Inflammatory macrophage (primary cell): ENCODE results near the gene HIPK2.

Experiments used
- DNase-seq, 2 donors: peaks; one replicate each; pipeline ENCODE4 v3.0.0-alpha.2; 2020 to 2022

The HIPK2 gene

DNA sequence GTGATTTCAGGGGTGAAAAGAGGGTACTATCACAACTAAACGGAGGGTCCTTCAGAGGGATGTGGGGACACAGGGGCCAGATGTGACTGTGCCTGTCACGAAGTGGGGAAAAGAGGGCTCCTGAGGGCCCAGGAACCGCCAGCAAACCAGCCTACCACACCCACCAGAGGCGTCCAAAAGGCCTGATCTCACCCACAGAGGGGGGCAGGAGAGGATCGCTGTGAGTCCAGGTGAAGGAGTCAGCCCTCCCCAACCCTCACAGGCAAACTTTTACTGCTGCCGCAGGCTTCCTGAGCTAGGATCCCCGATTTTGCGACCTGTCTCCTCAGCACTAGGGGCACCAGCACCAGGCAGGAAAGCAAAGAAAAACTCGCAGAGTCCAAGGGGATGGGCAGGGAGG, 64.7 kb downstream of the HIPK2 start:
- DNase-seq: no peak

DNA sequence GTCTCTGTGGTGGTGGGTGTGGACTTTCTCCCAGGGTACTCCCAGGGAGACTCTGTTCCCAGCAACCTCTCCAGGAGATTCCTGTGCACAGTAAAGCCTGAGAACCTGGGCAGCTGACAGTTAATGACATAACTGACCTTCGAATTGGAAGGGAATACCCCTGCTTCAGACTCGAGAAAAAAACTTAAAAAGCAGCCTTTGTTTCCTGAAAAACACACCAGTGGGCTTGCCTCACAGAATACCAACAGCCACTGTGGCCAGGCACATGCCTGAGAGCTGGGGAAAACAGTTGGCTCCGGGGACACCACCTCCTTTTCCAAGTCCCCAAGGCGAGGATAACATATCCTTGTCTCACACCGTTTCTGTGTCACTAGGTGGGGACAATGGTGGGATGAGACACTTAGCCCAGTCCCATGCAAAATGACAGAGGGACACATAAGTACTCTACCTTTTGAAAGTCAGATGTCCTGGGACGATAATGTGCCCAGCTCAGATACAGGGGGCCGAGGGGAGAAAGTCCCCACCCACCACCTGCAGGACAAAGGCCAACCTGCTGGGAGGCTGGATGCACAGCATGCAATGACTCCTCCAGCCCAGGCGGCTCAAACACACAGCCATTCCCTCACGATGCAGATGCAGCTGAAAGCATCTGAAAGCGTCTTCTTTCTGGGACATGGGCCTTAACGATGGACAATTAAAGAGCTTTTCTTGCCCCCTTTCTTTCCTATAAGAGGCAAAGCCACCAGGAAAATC, 65.6 kb downstream of the HIPK2 start:
- DNase-seq: no peak

DNA sequence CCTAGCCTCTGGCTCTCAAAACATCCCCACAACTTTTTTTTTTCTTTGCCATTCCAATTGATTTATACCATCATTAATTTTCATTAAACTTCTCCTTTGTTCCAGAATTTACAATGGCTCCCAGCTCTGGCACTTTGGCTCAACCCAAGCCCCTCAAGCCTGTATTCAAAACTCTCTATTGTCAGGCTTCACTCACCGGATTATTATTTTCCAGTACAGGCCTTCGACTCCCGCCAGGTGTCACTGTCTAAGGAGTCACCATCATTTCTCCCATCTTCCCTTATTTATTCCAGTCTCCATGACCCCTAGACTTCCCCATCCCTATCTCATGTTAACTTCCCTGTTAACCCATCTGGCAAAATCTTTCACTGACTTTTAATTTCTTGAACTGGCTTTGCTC, 67.8 kb downstream of the HIPK2 start:
- DNase-seq: no peak

DNA sequence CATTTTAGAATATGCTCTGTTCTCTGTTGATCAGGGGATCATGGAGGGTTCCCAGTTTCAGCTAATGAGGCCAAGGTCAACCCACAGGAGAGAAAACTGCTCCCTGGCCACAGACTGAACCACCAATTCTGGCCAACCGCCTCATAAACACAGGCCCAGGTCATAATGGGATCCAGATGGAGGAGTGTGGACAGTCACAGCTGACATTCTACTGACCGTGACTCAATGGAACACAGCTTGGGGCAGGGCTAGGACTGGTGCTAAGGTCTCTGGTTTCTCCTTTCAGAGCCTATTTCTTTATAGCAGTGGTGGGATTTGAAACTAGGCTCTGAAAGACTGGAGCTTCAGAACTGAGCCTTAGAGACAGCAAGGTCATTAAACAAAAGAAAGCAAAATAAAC, 68.3 kb downstream of the HIPK2 start:
- DNase-seq: no peak

DNA sequence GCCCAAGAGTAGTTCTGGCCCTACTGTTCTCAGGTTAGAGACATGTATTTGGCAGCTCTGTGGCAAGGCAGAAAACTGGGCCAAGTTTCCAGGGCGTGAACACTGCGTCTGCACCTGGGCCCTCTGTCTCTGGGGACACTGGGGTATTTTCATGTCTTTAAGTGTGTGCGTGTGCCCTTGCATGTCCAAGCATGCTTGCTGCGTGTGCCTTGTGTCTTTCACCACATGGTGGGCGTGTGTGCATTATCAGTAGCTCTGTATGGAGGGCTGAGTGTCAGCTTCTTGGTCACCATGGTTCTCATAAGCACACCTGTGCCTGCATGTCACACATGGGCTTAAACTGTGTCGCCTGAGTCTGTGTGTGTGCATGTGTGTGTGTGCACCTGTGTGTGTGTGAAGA, 69.3 kb downstream of the HIPK2 start:
- no peak for DNase-seq

DNA sequence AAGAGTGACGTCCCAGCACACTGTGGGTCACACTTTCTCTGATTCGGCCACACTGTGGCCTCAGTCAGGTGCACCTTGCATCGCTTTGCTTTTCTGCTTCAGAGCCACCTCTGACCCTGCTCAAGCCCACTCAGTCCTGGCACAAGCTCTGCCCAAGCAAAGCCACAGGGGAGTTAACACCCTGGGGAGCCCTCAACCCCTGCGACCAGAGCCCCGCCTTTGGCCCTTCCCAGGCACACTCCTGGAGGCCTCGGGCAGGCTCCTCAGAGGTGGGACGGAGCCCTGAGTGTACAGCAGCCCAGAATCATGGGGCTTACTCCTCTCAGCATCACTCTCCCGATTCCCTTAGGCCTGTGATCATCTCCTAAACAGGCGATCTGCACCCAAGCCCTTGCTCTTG, 71.0 kb downstream of the HIPK2 start:
- no peak for DNase-seq

DNA sequence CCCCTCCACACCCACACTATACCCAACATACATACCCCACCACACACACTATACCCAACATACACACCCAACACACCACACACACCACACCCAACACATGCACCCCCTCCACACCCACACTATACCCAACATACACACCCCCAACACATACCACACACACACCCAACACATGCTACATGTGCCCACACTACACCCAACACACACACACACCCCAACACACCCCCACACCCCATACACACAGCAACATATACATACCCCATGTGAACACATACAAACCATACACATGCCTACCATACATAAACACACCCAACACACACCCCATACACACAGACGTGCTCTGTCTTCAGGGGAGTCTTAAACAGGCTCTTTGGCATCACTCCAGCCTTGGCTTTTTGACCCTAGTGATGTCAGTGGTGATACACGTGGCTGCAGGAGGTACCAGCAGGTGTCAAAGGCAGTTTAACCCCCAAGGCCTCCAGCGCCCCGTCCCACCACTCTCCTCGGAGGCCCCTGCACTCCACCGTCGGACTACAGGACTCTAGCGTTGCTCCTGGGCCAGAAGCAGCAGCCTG, 73.4 kb downstream of the HIPK2 start:
- no peak for DNase-seq

DNA sequence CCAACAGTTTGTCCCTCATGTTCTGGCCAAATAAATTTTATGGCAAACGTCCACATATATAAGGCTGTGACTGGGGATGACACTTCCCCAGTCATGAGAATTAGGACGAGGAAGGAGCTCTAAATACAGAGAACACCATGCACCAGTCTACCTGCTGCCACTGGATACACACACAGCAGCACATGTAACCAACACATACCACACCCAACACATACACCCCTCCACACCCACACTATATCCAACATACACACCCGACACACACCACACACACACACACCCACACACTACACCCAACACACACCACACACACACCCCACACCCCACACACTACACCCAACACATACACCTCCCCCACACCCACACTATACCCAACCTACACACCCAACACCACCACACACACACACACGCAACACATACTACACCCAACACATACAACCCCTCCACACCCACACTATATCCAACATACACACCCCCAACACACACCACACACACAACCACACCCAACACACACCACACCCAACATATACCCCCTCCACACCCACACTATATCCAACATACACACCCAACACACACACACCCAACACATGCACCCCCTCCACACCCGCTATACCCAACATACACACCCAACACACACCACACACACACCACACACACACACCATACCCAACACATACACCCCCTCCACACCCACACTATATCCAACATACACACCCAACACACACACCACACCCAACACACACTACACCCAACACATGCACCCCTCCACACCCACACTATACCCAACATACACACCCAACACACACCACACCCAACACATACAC, 74.1 kb downstream of the HIPK2 start:
- DNase-seq: no peak

DNA sequence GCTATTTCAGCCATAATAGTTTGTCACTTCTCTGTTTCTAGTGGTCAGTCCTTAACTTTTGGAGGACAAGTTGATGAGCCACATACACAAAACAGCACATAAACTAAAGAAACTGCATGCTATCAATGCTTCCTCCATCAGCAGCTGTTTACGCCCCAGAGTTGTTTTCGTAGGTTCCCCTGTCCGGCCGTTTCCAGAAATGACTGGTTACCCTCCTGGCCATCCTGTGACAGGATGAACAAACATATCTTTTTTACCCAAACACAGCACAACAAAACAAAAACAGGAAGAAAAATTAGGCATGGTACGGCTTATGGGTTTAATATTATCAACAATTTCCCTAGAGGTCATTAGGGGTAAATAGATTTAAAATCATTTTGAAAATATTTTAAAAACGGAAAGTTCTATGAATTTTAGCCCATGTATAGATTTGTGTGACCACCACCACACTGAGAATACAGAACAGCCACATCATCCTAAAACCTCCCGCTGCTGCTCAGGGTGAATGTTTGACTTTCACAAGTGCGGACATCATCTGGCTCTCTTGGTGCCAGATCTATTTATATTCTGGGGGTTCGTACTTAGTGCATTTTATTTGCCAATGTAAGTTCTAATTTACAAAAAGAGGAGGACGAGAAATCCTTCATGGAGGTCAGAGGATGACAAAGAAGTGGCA, 74.8 kb downstream of the HIPK2 start:
- DNase-seq: peak; percentile 65 to 81

DNA sequence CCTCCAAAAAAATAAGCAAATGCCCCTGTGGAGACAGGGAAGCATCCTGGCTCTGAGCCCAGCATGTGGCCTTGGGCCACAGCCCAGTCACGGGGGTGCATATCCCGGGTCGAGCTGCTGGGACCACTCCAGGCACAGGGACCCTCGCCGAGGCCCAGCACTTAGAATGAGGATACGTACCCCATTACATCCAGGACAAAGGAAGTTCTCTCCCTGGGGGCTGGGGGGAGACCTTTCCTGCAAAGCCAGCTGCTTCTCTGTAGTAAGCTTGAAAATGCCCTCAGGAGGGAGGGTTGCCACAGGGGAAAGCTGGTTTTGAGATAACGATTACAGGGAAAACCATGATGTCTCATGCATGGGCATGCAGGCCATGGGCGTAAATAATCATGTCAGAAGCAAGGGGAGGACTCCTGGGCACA, 75.5 kb downstream of the HIPK2 start:
- no peak for DNase-seq

DNA sequence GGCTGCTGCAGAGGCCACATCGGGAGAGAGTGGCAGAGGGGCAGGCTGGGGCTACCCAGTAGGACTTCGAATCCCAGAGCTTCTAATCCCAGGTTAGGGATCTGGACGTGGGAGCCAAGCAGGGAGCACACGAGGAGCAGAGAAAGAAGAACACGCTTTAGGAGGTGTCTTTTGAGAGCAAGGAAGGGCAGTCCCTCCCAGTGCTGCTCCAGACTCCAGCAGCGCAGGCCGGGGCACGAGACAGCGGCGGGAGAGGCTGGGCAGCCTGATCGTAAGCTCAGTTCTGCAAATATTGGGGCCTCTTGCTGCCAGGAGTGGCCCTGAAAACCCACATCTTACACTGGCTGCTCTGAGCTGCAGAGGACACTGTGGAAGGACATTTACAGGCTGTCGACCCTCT, 75.9 kb downstream of the HIPK2 start:
- no peak for DNase-seq

DNA sequence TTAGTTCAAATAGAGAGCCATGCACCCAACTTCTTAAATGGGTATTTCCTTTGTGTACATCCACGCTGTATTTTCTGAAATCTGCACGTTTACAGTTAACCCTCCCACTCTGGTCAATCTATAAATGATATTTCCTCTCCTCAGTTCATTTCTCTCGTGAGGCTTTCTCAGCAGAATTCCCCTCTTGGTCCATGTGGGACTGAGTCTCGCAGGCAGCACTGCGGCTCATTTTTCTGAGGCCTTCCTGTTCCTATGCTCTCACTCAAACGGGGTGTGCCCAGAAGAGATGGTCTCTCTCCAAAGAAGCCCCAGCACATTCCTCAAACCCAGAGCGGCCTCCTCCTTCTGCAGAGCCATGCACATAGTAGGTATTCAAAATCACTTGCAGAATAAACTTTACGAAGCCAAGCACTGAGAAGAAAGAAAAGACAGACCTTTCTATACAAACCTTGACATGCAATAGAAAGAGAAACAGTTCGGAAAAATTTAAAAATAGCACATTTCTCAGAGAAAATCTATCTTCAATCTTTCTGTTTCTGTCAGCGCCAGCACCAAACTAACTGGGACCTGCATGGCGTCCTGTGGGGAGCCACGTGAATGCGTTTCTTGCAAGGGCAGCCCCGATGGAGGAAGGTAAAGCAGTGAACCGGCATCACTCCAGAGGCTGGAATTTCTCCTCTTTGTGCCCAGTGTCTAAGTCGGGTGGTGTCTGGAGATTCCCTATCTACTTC, 77.1 kb downstream of the HIPK2 start:
- DNase-seq: no peak

DNA sequence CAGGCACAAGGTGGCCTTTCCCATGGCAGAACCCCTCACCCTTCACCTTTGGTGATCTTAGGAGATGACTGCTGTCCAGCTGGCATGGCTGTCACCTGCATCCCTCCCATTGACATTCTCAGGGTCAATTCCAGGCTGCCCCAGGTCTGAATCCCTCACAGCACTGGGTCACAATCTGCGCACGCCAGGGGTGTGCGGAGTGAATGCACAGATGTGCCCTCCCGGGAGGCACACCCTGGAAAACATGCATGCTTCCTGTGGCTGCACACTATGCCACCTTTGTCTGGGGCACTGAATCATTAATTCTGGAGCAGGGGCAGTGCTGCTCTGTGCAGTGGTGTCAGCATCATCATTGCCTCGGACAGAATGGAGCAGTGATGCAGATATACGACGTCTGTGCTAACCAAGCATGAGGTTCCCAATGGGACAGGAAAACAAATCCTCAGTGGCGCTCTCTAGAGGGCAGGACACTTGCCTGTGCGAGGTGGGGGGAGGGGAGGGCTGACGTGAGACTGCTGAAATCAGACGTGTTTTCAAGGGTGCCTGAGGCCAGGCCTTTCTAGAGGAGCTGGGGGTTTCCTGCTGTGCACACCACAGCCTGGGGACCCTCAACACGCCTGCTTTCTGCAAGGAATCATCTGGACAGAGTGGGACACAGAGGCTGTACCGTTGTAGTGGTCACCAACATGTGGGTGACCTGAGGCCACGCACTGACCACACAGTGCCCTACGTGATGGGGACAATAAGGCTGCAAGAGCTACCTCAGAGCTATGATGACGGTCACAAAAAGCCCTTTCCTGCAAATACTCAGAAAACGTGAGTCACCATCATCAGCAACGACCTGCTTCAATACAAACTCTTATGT, 77.9 kb downstream of the HIPK2 start:
- DNase-seq: no peak

DNA sequence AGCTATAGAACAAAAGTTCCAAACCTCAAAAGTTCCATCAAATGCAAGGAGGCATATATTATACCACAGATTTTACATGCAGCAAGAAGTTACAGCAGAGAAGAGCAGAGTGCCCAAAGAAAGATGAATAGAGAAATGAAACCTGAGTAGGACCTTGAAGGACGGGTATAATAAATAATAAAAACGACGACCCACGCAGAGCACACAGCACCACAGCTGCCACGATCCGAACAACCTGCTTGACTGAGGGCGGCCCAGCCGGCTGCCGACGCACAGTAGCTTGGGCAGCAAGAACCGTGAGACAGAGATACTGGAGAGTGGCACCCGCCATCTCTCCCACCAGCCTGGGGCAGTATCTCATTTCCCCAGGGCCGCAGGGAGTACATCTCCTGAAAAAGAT, 79.0 kb downstream of the HIPK2 start:
- DNase-seq: no peak

DNA sequence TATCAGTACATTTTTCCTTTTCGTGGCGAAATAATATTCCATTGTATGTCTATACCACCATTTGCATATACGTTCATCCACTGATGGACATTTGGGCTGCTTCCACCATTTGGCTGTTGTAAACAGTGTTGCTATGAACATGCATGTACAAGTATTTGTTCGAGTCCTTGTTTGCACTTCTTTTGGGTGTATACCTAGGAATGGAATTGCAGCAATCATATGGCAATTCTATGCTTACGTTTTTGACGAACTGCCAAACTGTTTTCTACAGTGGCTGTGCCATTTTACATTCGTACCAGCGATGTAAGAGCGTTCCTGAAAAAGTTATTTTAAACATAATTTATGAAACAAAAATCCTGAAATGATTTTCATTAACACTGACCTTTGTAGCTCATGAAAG, 79.5 kb downstream of the HIPK2 start:
- DNase-seq: no peak

DNA sequence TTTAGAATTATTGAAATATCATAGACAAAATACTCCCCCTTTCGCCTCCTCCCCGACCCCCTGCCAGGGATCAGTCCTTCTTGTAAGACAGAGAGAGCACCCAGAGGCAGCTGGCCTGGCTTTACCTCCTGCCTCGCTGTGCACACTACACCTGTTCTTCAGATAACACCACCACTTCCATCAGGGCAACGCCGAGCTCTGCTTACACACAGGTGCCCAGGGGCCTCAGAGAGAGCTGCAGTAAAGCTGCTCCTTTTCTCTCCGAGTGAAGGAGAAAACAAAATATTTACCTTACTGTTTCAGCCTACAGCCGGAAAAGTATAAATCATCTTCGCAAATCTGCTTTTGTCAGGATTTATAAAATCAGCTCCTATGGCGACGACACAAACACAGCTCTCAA, 80.7 kb downstream of the HIPK2 start:
- no peak for DNase-seq

DNA sequence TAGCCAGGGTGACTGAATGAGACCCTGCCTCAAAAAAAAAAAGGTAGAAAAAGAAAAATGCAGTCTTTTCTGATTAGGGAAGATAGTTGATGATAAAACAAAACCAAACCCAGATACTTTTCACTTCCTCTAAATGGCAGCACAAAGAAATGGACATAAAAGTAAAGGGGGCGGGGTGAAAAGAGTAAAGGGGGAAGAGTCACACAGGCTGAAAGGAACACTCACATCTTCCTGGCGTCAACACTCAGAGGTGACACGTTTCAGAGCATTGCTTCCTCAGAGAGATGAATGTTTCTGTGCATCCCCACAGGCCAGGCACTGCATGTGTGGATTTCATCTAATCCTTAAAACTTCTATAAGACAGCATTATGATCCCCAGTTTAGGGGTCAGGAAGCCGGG, 81.2 kb downstream of the HIPK2 start:
- peak; percentile 51 to 58 for DNase-seq

DNA sequence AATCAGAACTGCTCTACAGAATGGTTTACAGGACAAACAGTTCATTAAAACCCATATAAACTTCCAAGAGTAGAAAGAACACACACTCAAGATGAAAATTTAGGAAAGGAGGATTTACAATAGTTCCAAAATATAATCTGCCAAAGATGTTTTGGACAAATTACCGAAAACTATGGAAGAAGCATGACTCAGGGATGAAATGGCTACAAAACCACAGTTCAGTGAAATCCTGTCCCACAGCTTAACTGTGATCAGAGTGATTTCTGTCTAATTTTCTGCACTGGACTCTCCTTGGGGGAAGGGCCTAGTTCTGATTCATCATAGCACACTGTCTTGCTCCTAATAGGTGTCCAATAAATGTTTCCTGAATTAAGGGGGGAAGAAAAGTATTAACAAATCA, 82.2 kb downstream of the HIPK2 start:
- DNase-seq: no peak

DNA sequence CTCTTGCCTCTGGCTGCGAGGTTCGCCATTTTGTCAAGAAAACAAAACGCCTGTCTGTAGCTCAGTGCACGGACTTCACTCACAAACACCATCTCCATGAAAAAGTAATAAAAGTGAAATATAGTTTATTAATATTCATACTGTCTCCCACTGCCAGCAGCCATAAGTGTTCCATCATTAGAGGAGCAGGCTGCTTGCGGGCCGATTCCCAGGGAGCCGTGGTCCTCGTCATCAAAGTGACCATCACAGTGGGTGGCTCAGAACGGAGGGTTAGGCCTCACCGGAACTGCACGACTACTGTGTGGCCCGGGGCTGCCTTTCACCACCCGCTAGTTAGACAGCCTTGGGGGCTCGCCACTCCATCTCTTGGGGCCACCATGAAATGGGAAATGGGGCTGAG, 82.7 kb downstream of the HIPK2 start:
- no peak for DNase-seq

DNA sequence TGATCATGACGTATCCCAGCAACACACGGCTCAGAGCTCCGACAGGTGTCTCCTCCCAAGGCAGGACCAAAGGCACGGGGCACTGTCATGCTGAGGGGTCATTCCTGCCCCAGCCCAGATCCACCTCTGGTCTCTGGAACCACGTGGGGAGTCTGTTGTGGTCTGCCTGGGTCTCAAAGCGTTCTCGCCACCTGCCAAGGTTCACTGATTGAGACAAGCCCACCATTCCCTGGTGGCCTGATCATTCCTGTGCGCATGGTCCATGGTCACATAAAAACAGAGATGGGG, 83.5 kb downstream of the HIPK2 start:
- DNase-seq: no peak

DNA sequence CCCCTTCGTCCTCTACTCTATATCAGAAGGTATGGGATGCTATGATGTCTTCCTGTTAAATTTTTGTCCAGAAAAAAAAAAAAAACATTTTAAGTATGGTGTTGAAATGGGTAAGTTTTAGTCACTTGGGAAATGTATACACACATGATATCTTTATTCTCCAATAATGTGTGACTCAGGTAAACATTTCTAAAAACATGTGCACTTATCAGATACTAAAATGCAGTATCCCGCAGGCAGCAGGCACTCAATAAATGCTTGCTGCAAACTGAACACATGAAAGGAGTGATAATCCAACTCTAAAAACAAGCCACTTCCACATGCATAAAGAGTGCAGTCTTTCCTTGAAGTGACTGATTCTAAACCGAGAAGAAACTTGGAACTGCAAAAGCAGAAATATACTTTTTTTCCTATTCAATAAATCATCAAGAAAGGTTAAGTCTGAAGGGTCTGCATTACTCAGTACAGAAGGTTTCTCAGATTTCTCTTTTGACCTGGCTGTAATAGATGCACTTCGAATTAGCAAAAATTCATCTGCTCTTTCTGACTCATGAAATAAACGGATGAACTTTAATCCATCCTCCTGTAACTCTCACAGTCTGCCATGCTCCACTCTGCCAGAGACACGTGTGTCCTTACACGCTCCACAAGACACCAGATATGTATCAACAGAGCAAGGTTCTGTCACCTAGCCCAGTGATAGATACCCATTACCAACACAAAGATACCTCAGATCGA, 84.0 kb downstream of the HIPK2 start:
- no peak for DNase-seq
